NCI-H748 treated with DMSO at 0.1 percent for 48 hours (cell line): ENCODE data around the gene OR2T34.
A peak's percentile ranks its signal among the peaks of the same experiment; 100 is the strongest.
"Not testable (repeated sequence)": the region's sequence is repeated elsewhere in the genome, so short reads cannot be mapped to it uniquely, and the experiment has no call there.

Source experiments
- DNase-seq: peaks from one replicate; lab custom pipeline; 2025; lab: John Stamatoyannopoulos, UW

OR2T34 gene

GRCh38 chr1:248574657-248575056, at the start of gene OR2T34:
OR2T34 (minus strand) TSS chr1:248574757; CDS start chr1:248574757, 0 bp downstream.
- DNase-seq = not testable (repeated sequence)

GRCh38 chr1:248622570-248623001, 48.0 kb upstream of the OR2T34 start:
- DNase-seq = peak; percentile 3

- DNase-seq = no peak
Measured at GRCh38 chr1:248621770-248622169, 47.2 kb upstream of the OR2T34 start.

GRCh38 chr1:248618878-248619277, 44.3 kb upstream of the OR2T34 start:
- no peak for DNase-seq

GRCh38 chr1:248618119-248618518, 43.6 kb upstream of the OR2T34 start:
- DNase-seq = no peak

- no peak for DNase-seq
Measured at GRCh38 chr1:248613742-248614141, 39.2 kb upstream of the OR2T34 start.

GRCh38 chr1:248611883-248612414, 37.4 kb upstream of the OR2T34 start:
- DNase-seq = no peak

- no peak for DNase-seq
Measured at GRCh38 chr1:248610301-248610700, 35.7 kb upstream of the OR2T34 start.

GRCh38 chr1:248599396-248599795, 24.8 kb upstream of the OR2T34 start:
- DNase-seq = no peak

- DNase-seq = no peak
Measured at GRCh38 chr1:248597589-248597988, 23.0 kb upstream of the OR2T34 start, which contains the start of gene OR2T10. OR2T10 (minus strand) TSS chr1:248597700; CDS start chr1:248593768, 3,932 bp downstream.

GRCh38 chr1:248596615-248597014, 22.1 kb upstream of the OR2T34 start:
- DNase-seq = no peak

- no peak for DNase-seq
Measured at GRCh38 chr1:248593226-248593625, 18.7 kb upstream of the OR2T34 start.

GRCh38 chr1:248592655-248593054, 18.1 kb upstream of the OR2T34 start:
- no peak for DNase-seq

- no peak for DNase-seq
Measured at GRCh38 chr1:248590055-248590454, 15.5 kb upstream of the OR2T34 start.

GRCh38 chr1:248589334-248589733, 14.8 kb upstream of the OR2T34 start:
- no peak for DNase-seq

- DNase-seq = no peak
Measured at GRCh38 chr1:248585266-248585665, 10.7 kb upstream of the OR2T34 start.

GRCh38 chr1:248576260-248576980, 1.9 kb upstream of the OR2T34 start:
- no peak for DNase-seq

- DNase-seq = not testable (repeated sequence)
Measured at GRCh38 chr1:248573856-248574255, 701 bp downstream of the OR2T34 start.

- not testable (repeated sequence) for DNase-seq
Measured at GRCh38 chr1:248572049-248572448, 2.5 kb downstream of the OR2T34 start.

- not testable (repeated sequence) for DNase-seq
Measured at GRCh38 chr1:248570811-248571210, 3.7 kb downstream of the OR2T34 start.

GRCh38 chr1:248569049-248569448, 5.5 kb downstream of the OR2T34 start:
- DNase-seq = not testable (repeated sequence)

- DNase-seq = not testable (repeated sequence)
Measured at GRCh38 chr1:248565530-248566373, 8.8 kb downstream of the OR2T34 start.

GRCh38 chr1:248562672-248563071, 11.9 kb downstream of the OR2T34 start, which contains the start of gene OR2T29:
OR2T29 (minus strand) TSS chr1:248562772; CDS start chr1:248559491, 3,281 bp downstream.
- not testable (repeated sequence) for DNase-seq
